RWPE2 (cell line): ENCODE results near the gene SAMD13.

ENCODE experiments used
- ATAC-seq: fragments of 200-7000 bp; cut with Tn5 transposase; 3 replicates; pipeline ENCODE4 v1.9.1; 2021; ENCODE audit warnings: low read depth
- DNase-seq: peaks from one replicate; pipeline ENCODE4 v3.0.0-alpha.2; 2020; ENCODE audit warnings: low spot score
- H3K27ac ChIP-seq: fragments of 450-650 bp; 2 replicates; pipeline ENCODE4 v1.5.1; 2017; ENCODE audit warnings: mild to moderate bottlenecking; ENCODE audit not compliant: poor library complexity, severe bottlenecking
- H3K27me3 ChIP-seq: fragments of 250-450 bp; sonication (Bioruptor Pico); 2 replicates; pipeline ENCODE4 v1.5.1; 2021; ENCODE audit warnings: mild to moderate bottlenecking, moderate library complexity; ENCODE audit not compliant: insufficient read depth, poor library complexity, severe bottlenecking
- H3K36me3 ChIP-seq: fragments of 250-450 bp; sonication (Bioruptor Pico); 2 replicates; pipeline ENCODE4 v1.5.1; 2020; ENCODE audit warnings: low read depth, mild to moderate bottlenecking, moderate library complexity
- H3K4me1 ChIP-seq: fragments of 250-450 bp; sonication (Bioruptor Pico); 2 replicates; pipeline ENCODE4 v1.5.1; 2021; ENCODE audit warnings: mild to moderate bottlenecking, moderate library complexity; ENCODE audit not compliant: insufficient read depth, poor library complexity, severe bottlenecking
- H3K4me3 ChIP-seq: fragments of 250-450 bp; sonication (Bioruptor Pico); 2 replicates; pipeline ENCODE4 v1.5.1; 2021; ENCODE audit warnings: mild to moderate bottlenecking, moderate library complexity; ENCODE audit not compliant: severe bottlenecking
- H3K9me3 ChIP-seq: fragments of 250-450 bp; sonication (Bioruptor Pico); 2 replicates; pipeline ENCODE4 v1.5.1; 2021; ENCODE audit warnings: mild to moderate bottlenecking, moderate library complexity; ENCODE audit not compliant: severe bottlenecking
- CTCF ChIP-seq: fragments of 450-650 bp; IDR thresholded peaks from one replicate; pipeline ENCODE4 v1.5.1; 2017; ENCODE audit warnings: mild to moderate bottlenecking, moderate library complexity; ENCODE audit not compliant: poor library complexity, severe bottlenecking

The SAMD13 gene

GRCh38 chr1:84301004-84301784, at the start of gene SAMD13:
TSS of gene SAMD13 (plus strand) at chr1:84301708. CDS start at chr1:84303235, 1,527 bp downstream.
- Histone ChIP-seq H3K9me3 (no peaks in the 10 kb centered on the region), H3K4me1 (peaks cover 22% of the 10 kb centered on the region), H3K27me3 (no peaks in the 10 kb centered on the region), H3K4me3 (no peak within 1 kb of the TSS), H3K27ac (no peak within 1 kb of the TSS), H3K36me3 (no peaks in the 10 kb centered on the region)
- no peak for DNase-seq
- no peak for TF ChIP-seq CTCF
- ATAC-seq = peak; percentile 35; the same call in 1 of the 3 replicates

- Histone ChIP-seq H3K27me3 (no peaks in the 10 kb centered on the region), H3K4me3 (no peak overlapping the region), H3K9me3 (no peaks in the 10 kb centered on the region), H3K36me3 (no peaks in the 10 kb centered on the region), H3K27ac (peak overlapping the region; percentile 65), H3K4me1 (peaks cover 17% of the 10 kb centered on the region)
- ATAC-seq (no peak), DNase-seq (no peak)
- no peak for TF ChIP-seq CTCF
Measured at GRCh38 chr1:84253036-84253435, 48.5 kb upstream of the SAMD13 start.

GRCh38 chr1:84253891-84254290, 47.6 kb upstream of the SAMD13 start:
- ATAC-seq (peak; percentile 99), DNase-seq (peak; percentile 71)
- TF ChIP-seq CTCF = no peak
- no peaks in the 10 kb centered on the region for H3K36me3 ChIP-seq
- no peak overlapping the region for H3K4me3 ChIP-seq
- peak overlapping the region; percentile 65 for H3K27ac ChIP-seq
- H3K4me1 ChIP-seq = peaks cover 12% of the 10 kb centered on the region
- H3K9me3 ChIP-seq = no peaks in the 10 kb centered on the region
- H3K27me3 ChIP-seq = no peaks in the 10 kb centered on the region

GRCh38 chr1:84254703-84255238, 46.7 kb upstream of the SAMD13 start:
- no peak for DNase-seq
- TF ChIP-seq CTCF = no peak
- no peak for ATAC-seq
- H3K4me1 ChIP-seq = peaks cover 12% of the 10 kb centered on the region
- H3K27me3 ChIP-seq = no peaks in the 10 kb centered on the region
- no peak overlapping the region for H3K4me3 ChIP-seq
- H3K9me3 ChIP-seq = no peaks in the 10 kb centered on the region
- H3K27ac ChIP-seq = peak overlapping the region; percentile 65
- no peaks in the 10 kb centered on the region for H3K36me3 ChIP-seq

GRCh38 chr1:84255582-84255981, 45.9 kb upstream of the SAMD13 start:
- Histone ChIP-seq H3K4me3 (no peak overlapping the region), H3K36me3 (no peaks in the 10 kb centered on the region), H3K4me1 (peaks cover 12% of the 10 kb centered on the region), H3K9me3 (no peaks in the 10 kb centered on the region), H3K27me3 (no peaks in the 10 kb centered on the region), H3K27ac (no peak overlapping the region)
- no peak for TF ChIP-seq CTCF
- ATAC-seq (no peak), DNase-seq (no peak)
